A549 (cell line): Measurements from ENCODE around the gene CACNA1E.

Experiments
- ATOH8 ChIP-seq: fragments of 250-450 bp; sonication (Bioruptor Pico); IDR thresholded peaks from 2 replicates; pipeline ENCODE4 v1.5.0; 2020; ENCODE audit warnings: low read depth, mild to moderate bottlenecking, moderate library complexity
- CEBPB ChIP-seq, 2 experiments: fragments of >200 bp in 1 of 2; sonication (Bioruptor Twin) in 1 of 2; formaldehyde crosslinking in 1 of 2; IDR thresholded peaks; 2 replicates each; pipeline ENCODE4 v1.6.1; 2012 to 2016
- CHD4 ChIP-seq: fragments of 200-600 bp; sonication (generic); IDR thresholded peaks from 2 replicates; pipeline ENCODE4 v1.6.1; 2016; ENCODE audit warnings: antibody characterized with exemption, mild to moderate bottlenecking, borderline replicate concordance
- EP300 ChIP-seq, 2 experiments: fragments of >200 bp; sonication (Bioruptor Twin); formaldehyde crosslinking; IDR thresholded peaks; 2 replicates in 1 of 2; 3 replicates in 1 of 2; pipeline ENCODE4 v1.6.1; 2016 to 2017
- ESRRA ChIP-seq: fragments of 150-350 bp; IDR thresholded peaks from 2 replicates; pipeline ENCODE4 v1.6.1; 2014; ENCODE audit warnings: mild to moderate bottlenecking, low read length, borderline replicate concordance
- JUN ChIP-seq, 2 experiments: fragments of >200 bp; sonication (Bioruptor Twin); formaldehyde crosslinking; IDR thresholded peaks; 2 replicates in 1 of 2; 3 replicates in 1 of 2; pipeline ENCODE4 v1.6.1; 2016 to 2017
- JUNB ChIP-seq: fragments of >200 bp; sonication (Bioruptor Twin); formaldehyde crosslinking; IDR thresholded peaks from 2 replicates; pipeline ENCODE4 v1.6.1; 2016
- MAX ChIP-seq: IDR thresholded peaks from 2 replicates; pipeline ENCODE4 v1.6.1; 2012
- POLR2A ChIP-seq: IDR thresholded peaks from 2 replicates; pipeline ENCODE4 v1.6.1; 2012; ENCODE audit warnings: mild to moderate bottlenecking, low read length
- RARB ChIP-seq: fragments of 250-450 bp; sonication (Bioruptor Pico); IDR thresholded peaks from 2 replicates; pipeline ENCODE4 v1.8.0; 2021; ENCODE audit warnings: mild to moderate bottlenecking, moderate library complexity
- TP53 ChIP-seq: fragments of 250-450 bp; sonication (Bioruptor Pico); IDR thresholded peaks from 2 replicates; pipeline ENCODE4 v1.5.0; 2021; ENCODE audit warnings: mild to moderate bottlenecking, moderate library complexity
- TF ChIP-seq, protein P1 (sequence below): fragments of >200 bp; sonication (Bioruptor Twin); formaldehyde crosslinking; IDR thresholded peaks from 3 replicates; pipeline ENCODE4 v1.5.1; 2016
- TF ChIP-seq, protein P2 (sequence below): fragments of 150-350 bp; IDR thresholded peaks from 2 replicates; pipeline ENCODE4 v1.6.1; 2014; ENCODE audit warnings: low read depth, mild to moderate bottlenecking, low read length

- TF ChIP-seq MAX (no peak), ESRRA (no peak), POLR2A (no peak), CEBPB (IDR thresholded peaks at IDR 0.05) (no peak), ATOH8 (no peak), JUN (IDR thresholded peaks at IDR 0.05) (no peak), JUNB (no peak), EP300 (IDR thresholded peaks at IDR 0.05) (no peak), RARB (CRISPR knock-in tag) (no peak), TP53 (CRISPR knock-in tag) (no peak), CHD4 (no peak)
- TF ChIP-seq, protein P1, sequence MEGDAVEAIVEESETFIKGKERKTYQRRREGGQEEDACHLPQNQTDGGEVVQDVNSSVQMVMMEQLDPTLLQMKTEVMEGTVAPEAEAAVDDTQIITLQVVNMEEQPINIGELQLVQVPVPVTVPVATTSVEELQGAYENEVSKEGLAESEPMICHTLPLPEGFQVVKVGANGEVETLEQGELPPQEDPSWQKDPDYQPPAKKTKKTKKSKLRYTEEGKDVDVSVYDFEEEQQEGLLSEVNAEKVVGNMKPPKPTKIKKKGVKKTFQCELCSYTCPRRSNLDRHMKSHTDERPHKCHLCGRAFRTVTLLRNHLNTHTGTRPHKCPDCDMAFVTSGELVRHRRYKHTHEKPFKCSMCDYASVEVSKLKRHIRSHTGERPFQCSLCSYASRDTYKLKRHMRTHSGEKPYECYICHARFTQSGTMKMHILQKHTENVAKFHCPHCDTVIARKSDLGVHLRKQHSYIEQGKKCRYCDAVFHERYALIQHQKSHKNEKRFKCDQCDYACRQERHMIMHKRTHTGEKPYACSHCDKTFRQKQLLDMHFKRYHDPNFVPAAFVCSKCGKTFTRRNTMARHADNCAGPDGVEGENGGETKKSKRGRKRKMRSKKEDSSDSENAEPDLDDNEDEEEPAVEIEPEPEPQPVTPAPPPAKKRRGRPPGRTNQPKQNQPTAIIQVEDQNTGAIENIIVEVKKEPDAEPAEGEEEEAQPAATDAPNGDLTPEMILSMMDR, result no peak
- TF ChIP-seq, protein P2, sequence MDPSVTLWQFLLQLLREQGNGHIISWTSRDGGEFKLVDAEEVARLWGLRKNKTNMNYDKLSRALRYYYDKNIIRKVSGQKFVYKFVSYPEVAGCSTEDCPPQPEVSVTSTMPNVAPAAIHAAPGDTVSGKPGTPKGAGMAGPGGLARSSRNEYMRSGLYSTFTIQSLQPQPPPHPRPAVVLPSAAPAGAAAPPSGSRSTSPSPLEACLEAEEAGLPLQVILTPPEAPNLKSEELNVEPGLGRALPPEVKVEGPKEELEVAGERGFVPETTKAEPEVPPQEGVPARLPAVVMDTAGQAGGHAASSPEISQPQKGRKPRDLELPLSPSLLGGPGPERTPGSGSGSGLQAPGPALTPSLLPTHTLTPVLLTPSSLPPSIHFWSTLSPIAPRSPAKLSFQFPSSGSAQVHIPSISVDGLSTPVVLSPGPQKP, result no peak
These were observed 26.8 kb upstream of the CACNA1E start for GRCh38 chr1:181456551-181456950.
